Brain microvascular endothelial cell (primary cell): ENCODE results near the gene SDC1.

Experiments
- DNase-seq: peaks from one replicate; pipeline ENCODE4 v3.0.0-alpha.2; 2020
- H3K27ac ChIP-seq: fragments of 250-450 bp; sonication (Bioruptor Pico); 2 replicates; pipeline ENCODE4 v1.5.1; 2020; ENCODE audit warnings: mild to moderate bottlenecking, moderate library complexity
- H3K27me3 ChIP-seq: fragments of 250-450 bp; sonication (Bioruptor Pico); replicated peaks from 2 replicates; pipeline ENCODE4 v1.5.1; 2020; ENCODE audit warnings: mild to moderate bottlenecking
- H3K36me3 ChIP-seq: fragments of 250-450 bp; sonication (Bioruptor Pico); replicated peaks from 2 replicates; pipeline ENCODE4 v1.5.1; 2020; ENCODE audit warnings: mild to moderate bottlenecking
- H3K4me3 ChIP-seq: 2 replicates; pipeline ENCODE4 v1.5.1; 2011; ENCODE audit warnings: low read depth, mild to moderate bottlenecking, control low read depth, low read length, moderate library complexity
- CTCF ChIP-seq: IDR thresholded peaks from 2 replicates; pipeline ENCODE4 v1.5.1; 2011; ENCODE audit warnings: low read depth, mild to moderate bottlenecking, moderate library complexity, low read length, control low read depth, inconsistent platforms; ENCODE audit errors: missing control alignments
- in situ Hi-C: cut with HindIII; loops from 2 replicates; pipeline ENCODE4 v1.10.0; 2017; ENCODE audit warnings: low sequenced_read_pairs, low pct_ligation_motif_present

Gene SDC1

GRCh38 chr2:20156076-20156759 lies 68.7 kb downstream of the SDC1 start:
- Histone ChIP-seq H3K27me3 (no peaks in the 10 kb centered on the region), H3K27ac (no peak overlapping the region), H3K4me3 (no peak overlapping the region), H3K36me3 (no peaks in the 10 kb centered on the region)
- no peak for TF ChIP-seq CTCF
- in situ Hi-C loops: no loop called here
- no peak for DNase-seq

- TF ChIP-seq CTCF: no peak
- Histone ChIP-seq H3K27ac (no peak overlapping the region), H3K36me3 (no peaks in the 10 kb centered on the region), H3K4me3 (no peak overlapping the region), H3K27me3 (no peaks in the 10 kb centered on the region)
- in situ Hi-C loops: no loop called here
- no peak for DNase-seq
Measured at GRCh38 chr2:20153131-20153851, 71.6 kb downstream of the SDC1 start.

- no peaks in the 10 kb centered on the region for H3K27me3 ChIP-seq
- no peak overlapping the region for H3K27ac ChIP-seq
- H3K4me3 ChIP-seq: no peak overlapping the region
- DNase-seq: no peak
- in situ Hi-C loops: no loop called here
- no peaks in the 10 kb centered on the region for H3K36me3 ChIP-seq
- no peak for TF ChIP-seq CTCF
Measured at GRCh38 chr2:20150806-20151571, 73.9 kb downstream of the SDC1 start.
